HepG2 (cell line): ENCODE results near the gene CATSPERB. TPM values are rescaled to one million over a fixed set of nuclear protein-coding genes. Genes with fewer than 3 reads are reported as not detected.

Experiments
- BCL3 ChIP-seq: sonication (generic); formaldehyde crosslinking; IDR thresholded peaks from 2 replicates; pipeline ENCODE4 v1.5.1; 2020; ENCODE audit warnings: mild to moderate bottlenecking, missing genetic modification reagents, moderate library complexity
- CEBPB ChIP-seq: IDR thresholded peaks from 2 replicates; pipeline ENCODE4 v1.6.1; 2011; ENCODE audit warnings: low read depth, low read length, improper control_type of control experiment, borderline replicate concordance
- CEBPG ChIP-seq: IDR thresholded peaks from 2 replicates; pipeline ENCODE4 v1.6.1; 2016
- MED13 ChIP-seq: sonication (generic); formaldehyde crosslinking; IDR thresholded peaks from 2 replicates; pipeline ENCODE4 v1.5.0; 2020; ENCODE audit warnings: missing genetic modification reagents
- MYPOP ChIP-seq: sonication (generic); formaldehyde crosslinking; IDR thresholded peaks from 2 replicates; pipeline ENCODE4 v1.8.1; 2023; ENCODE audit warnings: mild to moderate bottlenecking, moderate library complexity, missing genetic modification reagents
- ONECUT2 ChIP-seq: sonication (generic); formaldehyde crosslinking; IDR thresholded peaks from 2 replicates; pipeline ENCODE4 v1.4.0; 2020; ENCODE audit warnings: missing genetic modification reagents
- SNAPC4 ChIP-seq: sonication (generic); formaldehyde crosslinking; IDR thresholded peaks from 2 replicates; pipeline ENCODE4 v1.4.0; 2020; ENCODE audit warnings: mild to moderate bottlenecking, missing genetic modification reagents
- ZBTB26 ChIP-seq: IDR thresholded peaks from 2 replicates; pipeline ENCODE4 v1.6.1; 2016; ENCODE audit warnings: missing compliant biosample characterization, missing genetic modification reagents, borderline replicate concordance
- ZNF598 ChIP-seq: sonication (generic); formaldehyde crosslinking; IDR thresholded peaks from 2 replicates; pipeline ENCODE4 v1.5.1; 2020; ENCODE audit warnings: mild to moderate bottlenecking, missing genetic modification reagents, borderline replicate concordance
- ZNF674 ChIP-seq: sonication (generic); formaldehyde crosslinking; IDR thresholded peaks from 2 replicates; pipeline ENCODE4 v1.5.0; 2020; ENCODE audit warnings: low read depth, mild to moderate bottlenecking, missing genetic modification reagents
- polyA plus RNA-seq, 8 experiments: library from polyadenylated mRNA; depleted of rRNA in 3 of 8; stranded (reverse) in 7 of 8; unstranded in 1 of 8; fragments of >200 nt; fragmentation: Illumina TruSeq in 4 of 8; extraction: Trizol in 4 of 8; gene quantifications; 2 replicates each; pipeline versions ENCODE4 v1.2.1 to v1.2.3, GENCODE V29; 2011 to 2016; ENCODE audit warnings: low read depth in 4 of 8, missing spikeins in 1 of 8, mixed read lengths in 1 of 8; ENCODE audit not compliant: insufficient read depth in 1 of 8
- total RNA-seq, 5 experiments: library from RNA; depleted of rRNA; stranded (reverse); fragments of >200 nt; fragmentation: Illumina TruSeq; extraction: Trizol; gene quantifications; 2 replicates each; pipeline ENCODE4 v1.2.3, GENCODE V29; 2016; ENCODE audit warnings: low read depth in 1 of 5

The CATSPERB gene
- total and polyA plus RNA-seq, 2 of the 13 experiments (the other 11 are each of a cell fraction or from before 2014, with no cell fraction given), result not detected

- TF ChIP-seq SNAPC4 (CRISPR knock-in tag), result no peak
- no peak for TF ChIP-seq ZBTB26 (CRISPR knock-in tag)
- TF ChIP-seq ZNF674, result no peak
- TF ChIP-seq ZNF598 (CRISPR knock-in tag), result no peak
- TF ChIP-seq MYPOP (CRISPR knock-in tag), result no peak
- TF ChIP-seq ONECUT2 (CRISPR knock-in tag), result peak; percentile 73
- no peak for TF ChIP-seq BCL3 (CRISPR knock-in tag)
- peak; percentile 79 for TF ChIP-seq CEBPG (CRISPR knock-in tag)
- peak; percentile 82 for TF ChIP-seq CEBPB
- TF ChIP-seq MED13 (CRISPR knock-in tag), result no peak
Measured at GRCh38 chr14:91555531-91555930, 176.4 kb downstream of the CATSPERB start (continued).
